Thyroid gland (tissue), 4 donors: ENCODE measurements around the gene NKX2-3.

Source experiments
- CTCF ChIP-seq, 6 experiments: fragments of 200-600 bp in 3 of 6; fragments of 450-650 bp in 3 of 6; sonication (generic) in 3 of 6; IDR thresholded peaks; one replicate each; pipeline ENCODE4 v1.5.1; 2016 to 2019; ENCODE audit warnings: antibody characterized with exemption in 6 of 6, mild to moderate bottlenecking in 2 of 6, inconsistent platforms in 1 of 6, moderate library complexity in 1 of 6
- POLR2A ChIP-seq, 2 donors: fragments of 450-650 bp; IDR thresholded peaks; one replicate each; pipeline ENCODE4 v1.6.1; 2017; ENCODE audit warnings: antibody characterized with exemption in 2 of 2, mild to moderate bottlenecking in 2 of 2, moderate library complexity in 1 of 2

DNA sequence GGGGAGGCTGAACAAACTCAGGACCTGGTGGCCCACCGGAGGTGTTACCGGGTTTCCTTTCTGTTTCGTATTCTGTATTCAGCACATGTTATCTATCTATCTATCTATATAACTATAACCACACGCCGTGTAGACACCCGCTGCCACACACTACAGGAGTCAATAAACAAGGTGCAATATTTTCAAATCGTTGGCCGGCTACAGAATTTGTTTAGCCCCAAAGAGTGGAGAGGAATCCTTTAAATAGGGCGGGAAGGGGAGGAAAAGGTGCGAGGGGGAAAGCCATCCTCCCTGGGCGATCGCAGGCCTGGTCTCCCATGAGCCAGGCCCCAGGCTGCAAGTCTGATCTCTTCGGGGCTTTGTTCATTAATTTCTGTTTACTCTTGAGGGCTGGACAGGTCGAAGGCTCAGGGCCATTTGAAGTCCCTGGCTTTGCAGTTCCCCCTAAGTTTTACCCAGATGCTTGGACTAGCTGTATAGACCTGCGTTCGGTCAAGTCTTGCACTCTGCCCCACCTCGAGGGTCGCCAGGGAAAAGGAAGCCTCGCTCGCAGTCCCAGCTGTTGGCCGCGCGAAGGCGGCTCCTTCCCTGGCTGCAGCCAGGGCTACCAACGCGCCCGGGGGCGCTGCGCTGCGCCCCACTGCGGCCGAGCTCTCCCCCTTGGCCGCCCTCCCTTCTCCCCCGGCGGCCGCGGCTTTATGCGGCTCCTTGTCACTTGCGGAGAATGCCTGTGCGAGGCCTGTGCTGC, 3.8 kb downstream of the NKX2-3 start:
- no peak for TF ChIP-seq CTCF (IDR thresholded peaks at IDR 0.05)
- TF ChIP-seq POLR2A (IDR thresholded peaks at IDR 0.05), result no peak
